ENCODE measurements around the gene PAPPA2.

The PAPPA2 gene

GRCh38 chr1:176719447-176719846 lies 256.5 kb downstream of the PAPPA2 start:
- Histone ChIP-seq H3K36me3 (ENCODE audit: insufficient read depth, low read length) (no peaks in the 10 kb centered on the region), H3K27me3 (ENCODE audit: insufficient read depth, low read length) (no peaks in the 10 kb centered on the region), H4K20me1 (ENCODE audit: insufficient read depth, low read length) (no peaks in the 10 kb centered on the region), H3K9me3 (ENCODE audit: low read length) (no peaks in the 10 kb centered on the region), H3K4me1 (ENCODE audit: insufficient read depth, low read length, severe bottlenecking) (no peaks in the 10 kb centered on the region), H2AFZ (ENCODE audit: low read length) (no peak overlapping the region), H3K9me2 (ENCODE audit: low read depth, low read length) (no peaks in the 10 kb centered on the region), H3K9ac (ENCODE audit: low read length) (no peak overlapping the region), H3K27ac (ENCODE audit: low read depth, low read length, poor library complexity, severe bottlenecking) (no peak overlapping the region), H3K4me3 (ENCODE audit: low read depth, low read length, poor library complexity, severe bottlenecking) (no peak overlapping the region), H3K79me2 (ENCODE audit: insufficient read depth, low read length) (no peaks in the 10 kb centered on the region), H3F3A (ENCODE audit: insufficient read depth, low read length) (no peaks in the 10 kb centered on the region; the same call in 1 of the 2 replicates), H3K4me2 (ENCODE audit: low read length) (no peak overlapping the region)
- TF ChIP-seq CTCF (IDR thresholded peaks at IDR 0.05; ENCODE audit: low read length), result no peak
- no peak for TF ChIP-seq EZH2 (IDR thresholded peaks at IDR 0.05; ENCODE audit: borderline replicate concordance, low read length)

- no peak overlapping the region for H3K4me3 ChIP-seq (ENCODE audit: low read depth, low read length, poor library complexity, severe bottlenecking)
- no peak overlapping the region for H2AFZ ChIP-seq (ENCODE audit: low read length)
- no peaks in the 10 kb centered on the region; the same call in 1 of the 2 replicates for H3F3A ChIP-seq (ENCODE audit: insufficient read depth, low read length)
These were observed 257.9 kb downstream of the PAPPA2 start for GRCh38 chr1:176720838-176721237.

GRCh38 chr1:176733661-176734060 lies 270.7 kb downstream of the PAPPA2 start:
- no peak overlapping the region for H3K27ac ChIP-seq (ENCODE audit: low read depth, low read length, poor library complexity, severe bottlenecking)
- H3K4me3 ChIP-seq (ENCODE audit: low read depth, low read length, poor library complexity, severe bottlenecking), result no peak overlapping the region
- no peak overlapping the region for H2AFZ ChIP-seq (ENCODE audit: low read length)
- H3K9me2 ChIP-seq (ENCODE audit: low read depth, low read length), result no peaks in the 10 kb centered on the region
- H3K27me3 ChIP-seq (ENCODE audit: insufficient read depth, low read length), result no peaks in the 10 kb centered on the region
- TF ChIP-seq EZH2 (IDR thresholded peaks at IDR 0.05; ENCODE audit: borderline replicate concordance, low read length) (no peak), CTCF (IDR thresholded peaks at IDR 0.05; ENCODE audit: low read length) (no peak)
- H3K4me2 ChIP-seq (ENCODE audit: low read length), result no peak overlapping the region
- no peaks in the 10 kb centered on the region for H4K20me1 ChIP-seq (ENCODE audit: insufficient read depth, low read length)
- no peaks in the 10 kb centered on the region for H3K9me3 ChIP-seq (ENCODE audit: low read length)
- no peaks in the 10 kb centered on the region for H3K79me2 ChIP-seq (ENCODE audit: insufficient read depth, low read length)
- H3K4me1 ChIP-seq (ENCODE audit: insufficient read depth, low read length, severe bottlenecking), result no peaks in the 10 kb centered on the region
- no peaks in the 10 kb centered on the region for H3F3A ChIP-seq (ENCODE audit: insufficient read depth, low read length)
- H3K36me3 ChIP-seq (ENCODE audit: insufficient read depth, low read length), result no peaks in the 10 kb centered on the region
- no peak overlapping the region for H3K9ac ChIP-seq (ENCODE audit: low read length)

More at GRCh38 chr1:176720838-176721237, 257.9 kb downstream of the PAPPA2 start:
- H4K20me1 ChIP-seq (ENCODE audit: insufficient read depth, low read length), result no peaks in the 10 kb centered on the region
- TF ChIP-seq EZH2 (IDR thresholded peaks at IDR 0.05; ENCODE audit: borderline replicate concordance, low read length) (no peak), CTCF (IDR thresholded peaks at IDR 0.05; ENCODE audit: low read length) (no peak)
- H3K4me1 ChIP-seq (ENCODE audit: insufficient read depth, low read length, severe bottlenecking), result no peaks in the 10 kb centered on the region
- no peak overlapping the region for H3K4me2 ChIP-seq (ENCODE audit: low read length)
- H3K27ac ChIP-seq (ENCODE audit: low read depth, low read length, poor library complexity, severe bottlenecking), result no peak overlapping the region
- no peaks in the 10 kb centered on the region for H3K27me3 ChIP-seq (ENCODE audit: insufficient read depth, low read length)
- H3K9ac ChIP-seq (ENCODE audit: low read length), result no peak overlapping the region
- H3K9me2 ChIP-seq (ENCODE audit: low read depth, low read length), result no peaks in the 10 kb centered on the region
- no peaks in the 10 kb centered on the region for H3K79me2 ChIP-seq (ENCODE audit: insufficient read depth, low read length)
- no peaks in the 10 kb centered on the region for H3K9me3 ChIP-seq (ENCODE audit: low read length)
- no peaks in the 10 kb centered on the region for H3K36me3 ChIP-seq (ENCODE audit: insufficient read depth, low read length)
